ENCODE data around the gene FRMD4B.

- TF ChIP-seq CTCF (IDR thresholded peaks at IDR 0.05) = peak; percentile 57
- no peak for TF ChIP-seq EZH2phosphoT487 (IDR thresholded peaks at IDR 0.05)
Observed at GRCh38 chr3:69324362-69325025, 61.4 kb downstream of the FRMD4B start.

Measured in neural progenitor cell (in vitro differentiated cells).